C4-2B (cell line): ENCODE measurements around the gene SOX11.

ENCODE experiments used
- ZFX ChIP-seq: fragments of 450-650 bp; IDR thresholded peaks from 2 replicates; pipeline ENCODE4 v1.6.1; 2017
- TF ChIP-seq, protein P1 (sequence below): fragments of 450-650 bp; conservative IDR thresholded peaks from 2 replicates; pipeline ENCODE4 v1.5.1; 2017; ENCODE audit warnings: mild to moderate bottlenecking

DNA sequence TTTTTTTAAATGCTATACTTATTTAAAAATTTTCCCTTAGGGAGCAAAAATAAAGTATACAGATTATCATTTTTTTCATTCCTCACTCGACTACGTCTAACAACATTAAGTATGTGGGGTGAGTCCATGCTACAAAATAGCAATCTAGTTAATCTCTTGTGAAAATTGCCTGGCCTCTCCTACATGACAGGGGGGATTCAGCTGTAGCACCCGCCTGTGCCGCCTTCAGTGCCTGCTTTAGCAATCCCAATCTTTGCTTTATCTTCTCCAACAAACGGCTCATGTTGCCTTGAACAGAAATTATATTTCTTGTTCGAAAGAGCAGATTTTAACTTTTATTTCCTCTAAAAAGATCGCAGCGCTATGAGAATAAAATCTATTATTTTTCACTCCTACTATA, 2.4 kb upstream of the SOX11 start:
- TF ChIP-seq, protein P1, sequence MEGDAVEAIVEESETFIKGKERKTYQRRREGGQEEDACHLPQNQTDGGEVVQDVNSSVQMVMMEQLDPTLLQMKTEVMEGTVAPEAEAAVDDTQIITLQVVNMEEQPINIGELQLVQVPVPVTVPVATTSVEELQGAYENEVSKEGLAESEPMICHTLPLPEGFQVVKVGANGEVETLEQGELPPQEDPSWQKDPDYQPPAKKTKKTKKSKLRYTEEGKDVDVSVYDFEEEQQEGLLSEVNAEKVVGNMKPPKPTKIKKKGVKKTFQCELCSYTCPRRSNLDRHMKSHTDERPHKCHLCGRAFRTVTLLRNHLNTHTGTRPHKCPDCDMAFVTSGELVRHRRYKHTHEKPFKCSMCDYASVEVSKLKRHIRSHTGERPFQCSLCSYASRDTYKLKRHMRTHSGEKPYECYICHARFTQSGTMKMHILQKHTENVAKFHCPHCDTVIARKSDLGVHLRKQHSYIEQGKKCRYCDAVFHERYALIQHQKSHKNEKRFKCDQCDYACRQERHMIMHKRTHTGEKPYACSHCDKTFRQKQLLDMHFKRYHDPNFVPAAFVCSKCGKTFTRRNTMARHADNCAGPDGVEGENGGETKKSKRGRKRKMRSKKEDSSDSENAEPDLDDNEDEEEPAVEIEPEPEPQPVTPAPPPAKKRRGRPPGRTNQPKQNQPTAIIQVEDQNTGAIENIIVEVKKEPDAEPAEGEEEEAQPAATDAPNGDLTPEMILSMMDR = no peak
- no peak for TF ChIP-seq ZFX
